GM21825 (cell line): ENCODE data around the gene PTGES.

Experiments
- ATAC-seq: cut with Tn5 transposase; IDR thresholded peaks from one replicate; pipeline ENCODE4 v1.9.1; 2021; ENCODE audit warnings: mild to moderate bottlenecking, moderate library complexity; ENCODE audit not compliant: unreplicated experiment

PTGES gene

DNA sequence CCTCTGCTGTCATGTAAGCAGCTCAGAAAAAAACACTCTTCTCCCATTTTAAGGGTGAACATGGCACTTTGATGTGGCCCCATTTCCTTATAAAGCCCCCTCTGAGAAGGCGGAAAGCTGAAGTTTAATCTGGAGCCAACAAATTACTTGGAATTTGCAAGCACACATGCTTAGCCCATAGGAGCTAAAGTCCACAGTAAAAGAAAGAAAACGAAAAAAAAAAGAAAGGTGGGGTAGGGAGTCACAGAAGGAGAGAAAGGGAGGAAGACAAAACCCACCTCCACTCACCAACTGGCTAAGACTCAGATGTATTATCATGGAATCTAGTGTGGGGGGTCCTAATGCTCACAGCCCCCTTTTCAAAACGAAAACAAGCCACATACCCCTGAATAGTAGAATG lies 57.0 kb downstream of the PTGES start:
- ATAC-seq: no peak

GRCh38 chr9:129694243-129694646 lies 58.6 kb downstream of the PTGES start:
- no peak for ATAC-seq

- ATAC-seq: no peak
These were observed 59.1 kb downstream of the PTGES start for GRCh38 chr9:129693741-129694140.

GRCh38 chr9:129692534-129692933 lies 60.3 kb downstream of the PTGES start:
- ATAC-seq: no peak
